Right lobe of liver (tissue), 6 donors: ENCODE results near the gene MARCOL. TPM values are rescaled to one million over a fixed set of nuclear protein-coding genes. Genes with fewer than 3 reads are reported as not detected.

ENCODE experiments used
- ATAC-seq, 4 donors: fragments of 200-7000 bp; cut with Tn5 transposase; one replicate each; pipeline ENCODE4 v1.9.1; 2020; ENCODE audit warnings: mild to moderate bottlenecking in 4 of 4, moderate library complexity in 4 of 4
- DNase-seq, 3 donors: peaks; one replicate each; pipeline ENCODE4 v3.0.0-alpha.2; 2020
- H3K27ac ChIP-seq, 3 donors: fragments of 200-600 bp; one replicate each; pipeline ENCODE4 v1.8.0; 2022
- H3K27me3 ChIP-seq, 2 donors: fragments of 200-600 bp; one replicate each; pipeline ENCODE4 v1.8.0; 2022
- H3K36me3 ChIP-seq, 4 donors: fragments of 200-600 bp; sonication (generic) in 1 of 4; one replicate each; pipeline versions ENCODE4 v1.5.1 to v1.8.0; 2017 to 2022; ENCODE audit warnings: control low read depth in 1 of 4
- H3K4me1 ChIP-seq, 4 donors: fragments of 200-600 bp; sonication (generic) in 1 of 4; one replicate each; pipeline versions ENCODE4 v1.5.1 to v1.8.0; 2017 to 2022; ENCODE audit warnings: control low read depth in 1 of 4
- H3K4me3 ChIP-seq, 3 donors: fragments of 200-600 bp; one replicate each; pipeline ENCODE4 v1.8.0; 2022
- H3K9me3 ChIP-seq, 4 donors: fragments of 200-600 bp; sonication (generic) in 1 of 4; one replicate each; pipeline versions ENCODE4 v1.5.1 to v1.8.0; 2017 to 2022; ENCODE audit warnings: control low read depth in 1 of 4
- POLR2A ChIP-seq: fragments of 450-650 bp; IDR thresholded peaks from one replicate; pipeline ENCODE4 v1.6.1; 2017; ENCODE audit warnings: antibody characterized with exemption, mild to moderate bottlenecking
- WGBS: methylation state at CpG from one replicate; pipeline ENCODE4 v1.1.6; 2018; ENCODE audit warnings: low coverage, low lambda C conversion rate; ENCODE audit not compliant: insufficient coverage; ENCODE audit errors: missing lambda C conversion rate; 5-methylcytosine and 5-hydroxymethylcytosine counted together
- intact Hi-C, 2 donors: fragments of 100-400 bp; cut with DNase I; formaldehyde crosslinking; loops; one replicate each; pipeline versions ENCODE4 v1.11.2 to v1.14.1; 2022
- total RNA-seq, 6 experiments: library from RNA; depleted of rRNA in 2 of 6; stranded (reverse); fragments of >200 nt in 2 of 6; fragmentation: NEBNext Ultra II Directional in 3 of 6; extraction: Animal tissue kit (Norgen Biotek cat#: 25700) in 3 of 6; gene quantifications; one replicate each; pipeline versions ENCODE4 v1.1.0 to v1.2.4, GENCODE V29; 2016 to 2023
- TF ChIP-seq, protein P1 (sequence below), 4 donors: fragments of 200-600 bp in 3 of 4; fragments of 450-650 bp in 1 of 4; IDR thresholded peaks; one replicate each; pipeline versions ENCODE4 v1.5.1 to v1.8.0; 2016 to 2022; ENCODE audit warnings: antibody characterized with exemption in 4 of 4, mild to moderate bottlenecking in 2 of 4
- donor health status: DM: no; HTN: yes; CAD: no.
- donor health status: DM: no; HTN: no; CAD: no.
- donor health status: DM: no; HTN: no; CAD: no.
- donor health status: DM: no; HTN: yes; CAD: no.
- donor health status: DM: no; HTN: yes; CAD: no.

Gene MARCOL
- total RNA-seq, 6 experiments from 2014 or later, result not detected

DNA sequence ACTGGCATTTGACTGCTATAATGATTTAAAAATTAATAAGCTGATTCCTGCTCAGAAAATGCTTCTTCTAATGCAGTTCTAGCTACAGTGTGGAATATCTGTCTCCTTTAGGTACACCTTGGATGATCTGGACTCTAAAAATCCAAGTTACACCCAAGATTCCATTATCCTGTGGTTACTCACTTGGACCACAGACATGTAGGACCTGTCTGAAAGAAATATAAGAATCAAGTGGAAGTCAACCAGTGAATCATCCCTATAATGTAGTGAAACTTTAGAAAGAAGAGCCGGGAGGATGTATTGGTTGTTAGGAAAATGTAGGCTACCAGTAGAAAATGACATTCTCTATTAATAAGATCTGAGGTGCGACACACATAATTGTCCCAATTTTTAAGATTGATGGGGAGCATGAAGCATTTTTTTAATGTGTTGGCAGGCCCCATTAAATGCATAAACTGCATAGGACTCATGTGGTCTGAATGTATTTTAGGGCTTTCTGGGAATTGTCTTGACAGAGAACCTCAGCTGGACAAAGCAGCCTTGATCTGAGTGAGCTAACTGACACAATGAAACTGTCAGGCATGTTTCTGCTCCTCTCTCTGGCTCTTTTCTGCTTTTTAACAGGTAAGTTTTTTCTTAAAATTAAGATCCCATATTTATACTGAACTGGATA is 35.7 kb upstream of the MARCOL start, which contains the start of gene SPINK6:
Gene SPINK6, plus strand, starts transcription at position 512 of the 673 bp plus-strand sequence. Its CDS starts 55 bp downstream, at position 567.
- Histone ChIP-seq H3K27me3 (no peaks in the 10 kb centered on the region), H3K4me1 (peaks cover 0 to 10% (median 0%) of the 10 kb centered on the region in 4 donors), H3K36me3 (no peaks in the 10 kb centered on the region), H3K9me3 (no peaks in the 10 kb centered on the region), H3K27ac (no peak within 1 kb of the TSS), H3K4me3 (no peak within 1 kb of the TSS)
- 80% methylated on average over 1 of the region's 2 CpGs for WGBS
- intact Hi-C loops, result no loop called here
- TF ChIP-seq, protein P1, sequence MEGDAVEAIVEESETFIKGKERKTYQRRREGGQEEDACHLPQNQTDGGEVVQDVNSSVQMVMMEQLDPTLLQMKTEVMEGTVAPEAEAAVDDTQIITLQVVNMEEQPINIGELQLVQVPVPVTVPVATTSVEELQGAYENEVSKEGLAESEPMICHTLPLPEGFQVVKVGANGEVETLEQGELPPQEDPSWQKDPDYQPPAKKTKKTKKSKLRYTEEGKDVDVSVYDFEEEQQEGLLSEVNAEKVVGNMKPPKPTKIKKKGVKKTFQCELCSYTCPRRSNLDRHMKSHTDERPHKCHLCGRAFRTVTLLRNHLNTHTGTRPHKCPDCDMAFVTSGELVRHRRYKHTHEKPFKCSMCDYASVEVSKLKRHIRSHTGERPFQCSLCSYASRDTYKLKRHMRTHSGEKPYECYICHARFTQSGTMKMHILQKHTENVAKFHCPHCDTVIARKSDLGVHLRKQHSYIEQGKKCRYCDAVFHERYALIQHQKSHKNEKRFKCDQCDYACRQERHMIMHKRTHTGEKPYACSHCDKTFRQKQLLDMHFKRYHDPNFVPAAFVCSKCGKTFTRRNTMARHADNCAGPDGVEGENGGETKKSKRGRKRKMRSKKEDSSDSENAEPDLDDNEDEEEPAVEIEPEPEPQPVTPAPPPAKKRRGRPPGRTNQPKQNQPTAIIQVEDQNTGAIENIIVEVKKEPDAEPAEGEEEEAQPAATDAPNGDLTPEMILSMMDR (IDR thresholded peaks at IDR 0.05), result no peak
- TF ChIP-seq POLR2A, result no peak
- ATAC-seq, result no peak
- no peak for DNase-seq

DNA sequence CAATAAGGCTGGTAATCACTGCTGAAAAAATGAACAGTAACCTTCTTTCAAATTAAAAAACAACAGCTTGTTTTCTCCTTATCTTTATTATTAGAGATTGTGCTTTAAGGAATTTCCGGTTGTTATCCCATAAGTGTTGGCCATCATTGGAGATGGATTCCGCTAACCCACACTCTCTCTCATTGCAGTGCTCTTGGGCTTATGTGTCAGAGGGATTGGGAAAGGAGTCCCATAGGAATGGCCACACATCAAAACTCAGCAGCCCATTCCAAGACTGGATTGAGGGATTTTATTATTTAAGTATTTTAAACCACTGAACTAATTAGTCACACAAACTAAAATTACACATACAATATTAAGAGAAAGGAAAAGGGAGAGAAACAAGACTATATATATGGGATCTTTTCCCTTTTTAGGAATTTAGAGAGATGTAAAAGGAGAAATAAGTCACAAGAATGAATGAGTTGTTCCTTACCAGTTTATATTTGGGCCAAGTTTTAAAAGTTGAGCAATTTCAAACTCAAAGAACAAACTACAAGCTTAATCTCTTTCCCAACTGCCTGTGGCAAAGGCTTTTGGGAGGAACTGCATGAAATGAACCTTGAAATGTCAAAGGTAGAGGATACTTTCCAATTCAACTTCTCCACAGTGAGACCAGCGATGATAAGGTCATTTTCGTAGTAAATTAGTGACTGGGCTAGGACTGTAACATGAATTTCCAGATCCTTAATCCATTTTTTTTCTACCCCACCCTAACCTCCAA is 33.1 kb upstream of the MARCOL start:
- H3K4me1 ChIP-seq, result peaks cover 0 to 10% (median 0%) of the 10 kb centered on the region in 4 donors
- no peak overlapping the region for H3K4me3 ChIP-seq
- TF ChIP-seq, protein P1 (IDR thresholded peaks at IDR 0.05), result no peak
- no peak for TF ChIP-seq POLR2A
- ATAC-seq, result peak; percentile 85 to 95 (median 91)
- no peaks in the 10 kb centered on the region for H3K27me3 ChIP-seq
- H3K9me3 ChIP-seq, result no peaks in the 10 kb centered on the region
- peak overlapping the region in 1 of 3 donors; percentile 25 for H3K27ac ChIP-seq
- intact Hi-C loops, result no loop called here
- DNase-seq, result peak in 1 of 3 donors; percentile 53
- WGBS, result 58% methylated on average over 4 of the region's 4 CpGs
- H3K36me3 ChIP-seq, result no peaks in the 10 kb centered on the region

DNA sequence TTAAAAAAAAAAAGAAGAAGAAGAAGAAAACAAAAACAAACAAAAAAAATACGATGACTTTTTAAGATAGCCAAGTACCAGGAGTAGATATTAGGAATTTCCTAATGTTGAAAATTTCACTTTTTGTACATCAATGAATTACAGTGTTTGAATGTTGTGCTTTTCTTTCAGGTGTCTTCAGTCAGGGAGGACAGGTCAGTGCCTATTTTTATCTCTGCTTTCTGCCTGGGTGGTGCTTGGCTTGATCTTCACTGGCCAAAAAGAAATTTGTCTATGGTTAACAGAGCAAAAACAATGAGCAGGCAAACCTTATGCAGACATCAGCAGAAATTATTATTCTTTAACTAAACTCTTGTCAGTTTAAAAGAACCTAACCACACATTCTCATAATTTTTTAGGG is 32.5 kb upstream of the MARCOL start:
- 19% methylated on average over 1 of the region's 1 CpG for WGBS
- Histone ChIP-seq H3K27me3 (no peaks in the 10 kb centered on the region), H3K4me3 (no peak overlapping the region), H3K9me3 (no peaks in the 10 kb centered on the region), H3K27ac (peak overlapping the region in 1 of 3 donors; percentile 25), H3K4me1 (peaks cover 0 to 10% (median 0%) of the 10 kb centered on the region in 4 donors), H3K36me3 (no peaks in the 10 kb centered on the region)
- intact Hi-C loops, result no loop called here
- DNase-seq (no peak), ATAC-seq (peak in 1 of 4 donors; percentile 55)
- TF ChIP-seq, protein P1 (IDR thresholded peaks at IDR 0.05), result no peak
- no peak for TF ChIP-seq POLR2A

DNA sequence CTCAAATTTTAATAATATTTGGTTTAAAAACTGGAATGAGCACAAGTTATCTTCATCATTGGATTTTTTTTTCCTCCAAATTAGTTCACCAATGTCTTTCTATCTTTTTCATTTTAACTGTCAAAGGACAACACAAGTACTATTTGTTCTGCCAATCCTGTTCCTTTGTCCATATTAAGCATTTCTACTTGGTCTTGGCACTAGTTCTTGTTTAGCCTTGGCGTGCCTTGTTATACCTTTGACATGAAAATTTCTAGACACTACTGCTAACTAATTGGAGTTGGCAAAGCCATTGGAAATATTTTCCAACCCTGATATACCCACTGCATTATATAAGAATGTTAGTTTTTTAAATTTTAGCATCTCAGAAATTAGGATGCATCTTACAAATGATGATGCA is 31.7 kb upstream of the MARCOL start:
- no peak overlapping the region for H3K27ac ChIP-seq
- H3K4me3 ChIP-seq, result no peak overlapping the region
- peaks cover 0 to 10% (median 0%) of the 10 kb centered on the region in 4 donors for H3K4me1 ChIP-seq
- ATAC-seq, result no peak
- intact Hi-C loops, result no loop called here
- no peaks in the 10 kb centered on the region for H3K36me3 ChIP-seq
- DNase-seq, result no peak
- TF ChIP-seq POLR2A, result no peak
- TF ChIP-seq, protein P1 (IDR thresholded peaks at IDR 0.05), result no peak
- WGBS, result 80% methylated on average over 1 of the region's 1 CpG
- no peaks in the 10 kb centered on the region for H3K9me3 ChIP-seq
- no peaks in the 10 kb centered on the region for H3K27me3 ChIP-seq
